ENCODE data around the gene ATF7IP.

ATF7IP gene

DNA sequence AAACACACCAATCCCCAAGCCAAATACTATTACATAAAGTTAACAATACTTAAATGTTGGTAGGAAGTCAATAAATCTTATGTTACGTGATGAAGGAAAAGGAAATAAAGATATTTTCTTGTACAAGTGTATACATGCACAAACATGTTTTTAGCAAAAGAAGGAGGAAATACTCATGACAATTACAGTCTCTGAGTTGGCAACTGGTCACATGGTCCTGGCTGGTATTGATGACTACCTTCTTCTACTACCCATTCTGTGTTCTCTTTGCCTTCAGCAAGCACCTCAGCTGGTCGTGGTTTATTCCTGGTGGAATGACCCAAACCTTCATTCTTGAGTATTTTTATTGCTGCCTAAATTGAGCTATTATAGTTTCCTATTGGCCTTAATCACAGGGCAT is 117.4 kb downstream of the ATF7IP start:
- no peak for DNase-seq

DNA sequence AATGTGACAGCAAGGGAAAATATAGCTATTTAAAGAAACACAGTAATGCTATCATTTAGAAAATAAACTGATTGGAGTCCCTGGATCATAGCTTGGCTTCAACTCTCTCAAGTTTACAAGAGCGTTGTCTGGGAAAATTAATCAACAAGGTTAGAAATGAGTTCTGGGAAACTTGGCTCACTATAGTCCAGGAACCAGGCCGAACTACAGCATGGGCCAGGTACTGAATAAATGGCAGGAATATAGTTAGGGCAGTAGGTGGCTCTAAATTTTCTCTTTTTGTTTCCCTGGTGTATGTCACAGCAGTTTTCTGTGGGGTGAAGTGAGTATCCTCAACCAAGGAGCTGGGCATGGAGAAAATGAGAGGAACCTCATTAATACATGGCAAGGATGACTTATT is 129.8 kb downstream of the ATF7IP start:
- DNase-seq = no peak

DNA sequence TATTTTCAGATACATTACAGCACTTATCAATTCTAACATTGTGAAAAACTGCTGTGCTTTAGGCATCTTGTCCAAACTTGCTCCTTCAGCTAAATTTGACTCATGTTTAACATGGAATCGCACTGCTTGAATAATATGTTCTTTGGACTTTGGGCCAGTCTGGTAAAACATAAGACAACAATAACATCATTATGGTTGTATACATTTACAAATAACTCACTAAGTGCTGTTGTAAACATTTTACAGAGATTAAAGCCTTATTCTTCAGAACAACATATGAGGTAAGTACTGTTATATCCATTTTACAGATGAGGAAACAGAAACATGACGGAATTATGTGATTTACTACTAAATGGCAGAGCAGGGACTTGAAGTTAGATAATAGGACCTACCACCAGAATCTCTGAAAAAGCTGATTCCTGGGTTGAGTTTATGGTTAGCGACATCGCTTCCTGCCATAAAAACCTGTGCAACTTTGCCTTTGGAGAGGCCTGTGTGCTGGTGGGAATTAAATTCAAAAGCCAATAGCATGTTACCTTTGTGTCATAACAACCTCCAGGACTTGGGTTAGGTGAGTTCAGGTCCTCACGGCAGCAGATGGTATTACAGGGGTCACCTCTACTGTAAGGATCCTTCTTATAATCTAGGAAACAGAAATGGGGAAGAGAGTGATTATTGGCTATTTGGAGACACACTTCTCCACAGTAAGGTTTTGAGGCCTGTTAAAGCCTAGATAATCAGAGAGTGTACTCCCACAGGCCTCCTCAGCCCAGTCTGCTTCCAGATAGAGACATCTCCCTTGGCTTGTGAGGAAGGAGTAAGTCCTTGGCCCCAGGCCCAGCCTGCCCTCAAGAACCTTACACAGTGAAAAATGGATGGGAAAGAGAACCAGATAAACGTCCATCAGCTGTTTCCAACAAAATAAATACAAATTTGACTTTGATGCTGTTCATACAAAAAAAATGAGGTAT is 140.4 kb downstream of the ATF7IP start:
- no peak for DNase-seq

DNA sequence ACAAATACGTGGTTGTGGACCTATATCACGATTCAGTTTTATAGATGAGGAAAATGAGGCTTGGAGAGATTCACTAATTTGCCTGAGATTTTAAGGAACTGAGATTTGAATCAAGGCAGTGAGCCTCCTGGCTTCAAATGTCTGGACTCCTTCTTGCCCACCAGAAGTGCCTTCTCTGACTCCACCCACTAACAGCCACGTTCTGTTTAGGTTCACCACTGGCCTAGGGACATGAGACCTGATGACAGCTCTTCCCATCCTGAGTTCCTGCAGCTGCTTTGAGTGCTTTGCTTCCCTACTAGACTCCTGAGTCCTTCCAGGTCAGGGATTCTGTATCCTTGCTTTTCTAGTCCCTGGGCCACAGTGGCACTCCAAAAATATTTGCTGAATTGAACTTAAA is 145.1 kb downstream of the ATF7IP start:
- no peak for DNase-seq

DNA sequence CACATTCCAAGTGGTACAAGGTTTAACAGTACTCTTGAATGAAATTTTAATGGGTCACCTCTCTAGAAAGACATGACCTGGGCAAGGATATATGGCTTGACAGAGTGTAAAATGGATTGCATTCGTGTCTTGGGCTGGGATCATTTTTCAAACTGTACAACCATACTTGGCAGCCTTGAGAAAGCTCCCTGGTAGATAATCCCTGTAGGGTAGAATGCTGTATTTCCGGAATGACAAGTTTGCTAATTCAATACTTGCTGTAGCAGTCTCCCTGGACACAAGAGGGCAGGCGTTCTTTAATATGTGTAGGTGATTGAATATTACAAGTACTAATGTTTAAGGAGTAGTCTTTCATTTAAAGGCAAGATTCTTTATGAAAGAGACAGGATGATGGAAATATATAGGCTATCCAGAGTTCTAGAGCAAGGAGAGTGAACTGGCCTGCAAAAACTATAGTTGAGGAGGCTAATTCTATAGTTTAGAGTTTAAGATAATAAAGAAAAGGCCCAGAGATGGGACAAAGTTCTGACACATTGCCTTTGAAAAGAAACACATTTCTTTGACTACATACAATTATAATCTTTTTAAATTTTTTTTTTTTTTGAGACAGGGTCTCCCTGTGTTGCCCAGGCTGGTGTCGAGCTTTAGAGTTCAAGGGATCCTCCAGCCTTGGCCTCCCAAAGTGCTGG is 148.8 kb downstream of the ATF7IP start:
- no peak for DNase-seq

DNA sequence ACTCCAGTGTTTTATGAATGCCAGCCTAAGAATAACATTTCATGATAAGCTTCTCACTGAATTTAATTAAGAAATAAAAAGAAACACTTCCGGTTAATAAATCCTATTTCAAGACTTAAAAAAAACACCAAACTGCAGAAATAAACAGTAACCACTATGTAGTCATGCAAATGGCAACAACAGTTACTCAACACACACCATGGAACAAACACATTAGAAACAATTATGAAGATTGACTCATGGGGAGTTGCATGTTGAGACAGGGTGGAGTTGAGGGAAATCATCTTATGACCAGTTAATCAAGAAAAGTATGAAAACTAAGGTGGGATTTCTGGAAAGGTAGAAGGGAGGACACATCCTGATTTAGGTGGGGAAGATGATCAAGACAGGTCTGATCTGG is 149.5 kb downstream of the ATF7IP start:
- DNase-seq = no peak

DNA sequence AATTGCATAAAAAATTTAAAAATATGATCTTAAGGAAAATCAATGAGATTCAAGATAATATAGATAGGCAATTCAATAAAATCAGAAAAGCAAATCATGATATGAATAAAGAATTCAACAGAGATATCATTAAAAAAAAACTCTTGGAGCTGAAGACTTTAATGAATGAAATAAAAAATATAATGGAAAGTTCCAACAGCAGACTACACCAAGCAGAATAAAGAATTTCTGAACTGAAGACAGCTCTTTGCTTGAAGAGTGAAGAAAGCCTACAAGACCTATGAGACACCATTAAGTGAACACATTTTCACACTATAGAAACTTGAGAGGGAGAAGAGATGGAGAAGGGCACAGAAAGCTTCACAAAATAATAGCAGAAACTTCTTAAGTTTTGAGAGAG is 156.3 kb downstream of the ATF7IP start:
- no peak for DNase-seq

DNA sequence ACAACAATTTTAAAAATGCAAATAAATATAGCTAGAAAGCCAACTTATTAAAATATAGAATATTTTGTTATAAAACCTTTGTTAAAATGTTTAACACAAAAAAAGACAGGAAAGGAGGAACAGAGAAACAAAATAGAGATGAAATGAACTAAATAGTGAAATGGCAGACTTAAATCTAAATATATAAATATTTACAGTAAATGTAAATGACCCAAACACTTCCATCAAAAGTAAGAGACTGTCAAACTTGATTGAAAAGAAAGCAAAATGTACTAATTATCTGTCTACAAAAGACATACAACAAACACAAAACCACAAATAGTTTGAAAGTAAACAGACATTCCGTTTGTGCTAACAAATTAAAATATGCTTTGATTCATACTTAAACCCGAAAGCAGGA is 160.5 kb downstream of the ATF7IP start:
- DNase-seq = no peak

DNA sequence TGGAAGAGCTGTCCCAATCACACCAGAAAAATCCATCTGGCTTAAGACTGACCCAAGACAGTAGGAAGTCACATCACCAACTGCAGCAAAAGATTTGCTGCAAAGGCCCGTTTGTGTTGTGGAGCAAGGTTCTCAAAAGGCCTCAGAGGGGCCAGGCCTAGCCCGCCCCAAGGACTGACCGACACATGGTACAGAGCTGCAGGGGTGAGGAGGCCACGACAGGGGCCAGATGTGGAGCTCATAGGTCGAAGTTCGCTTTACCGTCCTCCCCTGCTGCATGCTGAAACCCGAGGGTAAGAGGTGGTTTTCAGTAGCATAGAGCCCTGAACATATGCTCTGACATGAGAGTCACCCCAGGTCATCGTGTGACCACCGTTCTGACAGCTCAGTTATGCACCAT is 166.7 kb downstream of the ATF7IP start:
- DNase-seq = no peak

DNA sequence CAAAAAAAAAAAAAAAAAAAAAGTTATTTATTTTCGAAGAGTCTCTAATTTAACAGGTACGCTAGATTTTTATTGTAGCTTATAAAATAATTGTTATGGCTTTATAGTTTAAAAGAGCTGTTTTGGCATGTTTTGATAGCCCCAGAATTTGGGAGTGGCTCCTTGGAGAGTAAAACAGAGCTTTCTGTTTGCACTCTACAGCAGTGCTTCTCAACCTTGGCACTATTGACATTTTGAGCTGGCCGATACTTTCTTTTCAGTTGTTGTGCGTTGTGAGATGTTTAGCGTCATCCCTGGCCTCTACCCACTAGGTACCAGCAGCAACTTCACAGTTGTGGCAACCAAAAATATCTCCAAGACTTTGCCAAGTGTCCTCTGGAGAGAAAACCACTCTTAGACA is 171.6 kb downstream of the ATF7IP start:
- DNase-seq = no peak

DNA sequence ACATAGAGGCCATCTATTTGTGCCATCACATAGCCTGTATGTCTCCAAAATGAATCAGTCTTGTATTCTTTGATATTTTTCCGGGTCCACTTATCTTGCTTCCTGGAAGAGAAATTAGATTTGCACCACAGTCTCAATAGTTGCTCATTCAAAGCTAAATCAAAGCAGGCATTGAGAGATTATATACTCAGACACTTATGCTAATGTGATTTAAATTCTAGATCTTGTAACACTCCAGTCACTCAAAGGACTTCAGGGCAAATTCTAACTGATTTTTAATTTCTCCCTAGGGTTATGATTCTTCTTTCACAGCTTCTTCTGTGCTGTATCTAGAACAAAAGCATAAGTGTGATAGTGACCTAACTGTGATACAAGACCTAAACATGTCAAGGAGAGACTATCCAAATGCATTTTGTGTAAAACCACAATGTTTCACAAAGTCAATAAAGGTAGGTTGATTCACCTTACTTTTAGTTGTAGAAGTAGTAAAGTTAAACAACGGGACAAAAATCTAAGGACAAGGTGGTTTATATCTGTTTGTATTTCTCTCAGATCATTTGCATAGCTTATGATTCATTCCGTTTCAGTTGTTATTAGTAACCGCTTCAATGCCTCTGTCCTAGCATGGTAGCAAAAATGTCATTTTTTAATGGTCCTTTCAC is 175.4 kb downstream of the ATF7IP start:
- no peak for DNase-seq

DNA sequence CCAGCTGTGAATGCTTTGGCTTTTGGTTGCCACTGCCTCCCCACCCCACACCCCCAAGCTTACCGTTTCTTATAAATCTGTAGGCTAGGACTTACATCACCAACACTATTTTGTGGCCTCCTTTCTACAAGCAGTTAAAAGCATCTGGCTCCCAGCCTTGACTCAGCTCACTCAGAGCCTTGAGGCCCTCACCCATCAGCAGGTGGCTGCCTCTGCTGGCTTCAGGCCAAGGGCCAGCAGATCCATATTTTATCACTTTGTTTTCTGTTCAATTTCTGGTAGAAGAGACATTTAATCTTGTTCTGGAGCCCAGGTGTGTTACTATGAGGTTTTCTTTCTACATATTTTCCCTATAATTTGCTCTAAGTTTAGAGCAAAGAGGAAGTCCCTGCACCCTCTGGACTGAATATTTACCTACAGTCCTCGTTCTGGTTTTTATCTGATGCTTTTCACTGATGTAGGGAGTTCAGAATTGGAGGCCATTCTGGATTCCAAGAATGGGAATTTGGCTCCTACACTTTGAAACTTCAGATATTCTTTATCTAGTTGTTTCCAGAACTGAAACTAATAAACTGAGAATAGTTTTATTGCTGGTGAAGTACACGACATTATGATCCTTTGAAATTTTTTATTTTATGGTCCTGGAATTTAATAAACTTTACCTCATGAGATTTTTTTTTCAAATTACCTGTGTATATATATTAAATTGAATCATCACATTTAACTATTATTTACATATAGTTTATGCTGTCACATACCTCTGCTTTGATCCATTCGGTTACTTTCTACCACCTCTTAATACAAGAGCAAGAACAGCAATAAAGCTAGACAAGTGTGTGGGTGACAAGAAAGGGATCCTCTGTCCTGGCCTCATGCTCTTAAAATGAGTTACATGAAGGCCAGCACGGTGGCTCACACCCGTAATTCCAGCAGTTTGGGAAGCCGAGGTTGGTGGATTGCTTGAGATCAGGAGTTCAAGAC is 180.0 kb downstream of the ATF7IP start:
- no peak for DNase-seq

DNA sequence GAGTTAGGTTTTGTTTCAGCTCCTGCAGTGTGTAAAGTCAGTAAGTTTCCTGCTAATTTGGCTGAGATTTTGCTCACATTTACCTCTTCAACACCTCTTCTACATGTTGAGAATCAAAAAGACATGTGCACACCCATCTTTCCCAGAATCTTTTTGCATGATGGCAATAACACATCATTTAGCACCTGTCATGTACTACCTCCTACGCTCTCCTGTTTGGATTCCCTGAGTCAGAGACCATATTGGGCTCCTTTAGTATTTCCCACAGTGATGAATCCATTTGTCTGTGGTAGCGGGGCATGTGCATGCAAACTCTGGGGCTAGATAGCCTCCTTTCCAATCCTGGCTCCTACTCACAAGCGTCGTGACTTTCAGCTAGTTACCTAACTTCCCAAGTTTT is 182.1 kb downstream of the ATF7IP start:
- no peak for DNase-seq

DNA sequence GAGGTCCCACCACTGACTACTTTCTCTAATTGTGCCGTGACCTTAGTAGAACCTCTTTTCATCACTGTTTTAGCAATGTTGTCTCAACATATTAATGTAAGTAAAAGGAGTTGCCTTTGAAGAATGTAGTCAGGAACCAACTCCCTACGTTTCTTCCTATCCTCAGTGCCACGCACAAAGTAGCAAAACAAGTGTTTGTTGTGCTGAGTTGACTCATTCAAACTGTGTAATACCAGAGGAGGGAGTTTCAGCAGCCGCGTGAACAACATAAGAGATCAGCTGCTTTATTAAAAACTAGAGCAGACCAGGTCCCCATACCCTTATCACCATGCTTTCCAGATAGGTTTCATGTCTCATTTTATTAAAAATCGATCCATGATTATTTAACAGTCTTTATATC is 183.1 kb downstream of the ATF7IP start:
- no peak for DNase-seq
